GM12878 (cell line): ENCODE measurements around the gene GRHL1. TPM values are rescaled to one million over a fixed set of nuclear protein-coding genes. Genes with fewer than 3 reads are reported as not detected.
A peak's percentile ranks its signal among the peaks of the same experiment; 100 is the strongest.

Source experiments
- ATAC-seq: fragments of 200-7000 bp; cut with Tn5 transposase; 3 replicates; pipeline ENCODE4 v1.9.1; 2020; ENCODE audit warnings: mild to moderate bottlenecking, moderate library complexity
- BruUV-seq: library from RNA; stranded (reverse); fragments of 400-500 nt; replicated peaks from 2 replicates; lab custom pipeline; 2021; lab: Mats Ljungman, UMichigan
- CTCF ChIA-PET: fragments of 300-600 bp; sonication (Branson Sonifier 250); formaldehyde crosslinking; extraction: SDS; loops from one replicate; lab custom pipeline; 2021; ENCODE audit warnings: inconsistent platforms; lab: Yijun Ruan, JAX
- POLR2A ChIA-PET: fragments of 350-600 bp; formaldehyde crosslinking; extraction: SDS; loops from one replicate; lab custom pipeline; 2021; ENCODE audit warnings: inconsistent platforms; lab: Charles Lee
- RAD21 ChIA-PET: fragments of 300-600 bp; sonication (Branson Sonifier 250); formaldehyde crosslinking; loops from one replicate; lab custom pipeline; 2023; ENCODE audit warnings: antibody characterized with exemption; ENCODE audit not compliant: unreplicated experiment; lab: Charles Lee
- SMC1A ChIA-PET: fragments of 300-600 bp; sonication (Branson Sonifier 250); formaldehyde crosslinking; loops from one replicate; lab custom pipeline; 2023; ENCODE audit not compliant: unreplicated experiment, uncharacterized antibody; lab: Charles Lee
- DNase-seq: peaks from one replicate; pipeline ENCODE4 v3.0.0-alpha.2; 2011; ENCODE audit warnings: low read depth, low spot score
- FAIRE-seq: peaks from 3 replicates; lab custom pipeline; 2011; peaks lifted over from hg19 to GRCh38; lab: Jason Lieb, UNC
- H2AFZ ChIP-seq: 2 replicates; pipeline ENCODE4 v1.6.0; 2011; ENCODE audit warnings: low read depth, low read length, control low read depth; ENCODE audit not compliant: control insufficient read depth
- H3K27ac ChIP-seq: 2 replicates; pipeline ENCODE4 v1.5.1; 2011; ENCODE audit warnings: control low read depth; ENCODE audit not compliant: control insufficient read depth, insufficient read depth
- H3K27me3 ChIP-seq, 2 experiments: replicated peaks in 1 of 2; 2 replicates each; pipeline versions ENCODE4 v1.6.0 to v1.6.1; 2011; ENCODE audit warnings: low read length in 1 of 2; ENCODE audit not compliant: control insufficient read depth in 2 of 2, insufficient read depth in 2 of 2
- H3K36me3 ChIP-seq, 2 experiments: 2 replicates each; pipeline ENCODE4 v1.5.1; 2011; ENCODE audit warnings: low read length in 1 of 2; ENCODE audit not compliant: control insufficient read depth in 2 of 2, insufficient read depth in 2 of 2
- H3K4me1 ChIP-seq: 2 replicates; pipeline ENCODE4 v1.6.1; 2011; ENCODE audit warnings: mild to moderate bottlenecking, low read length, moderate library complexity, mixed read lengths; ENCODE audit not compliant: control insufficient read depth, insufficient read depth
- H3K4me2 ChIP-seq: 2 replicates; pipeline ENCODE4 v1.6.0; 2011; ENCODE audit warnings: control low read depth; ENCODE audit not compliant: control insufficient read depth, insufficient read depth
- H3K4me3 ChIP-seq: fragments of 200-600 bp; sonication (generic); 2 replicates; pipeline ENCODE4 v1.5.1; 2016
- H3K79me2 ChIP-seq: 2 replicates; pipeline ENCODE4 v1.6.0; 2011; ENCODE audit warnings: low read length; ENCODE audit not compliant: control insufficient read depth, insufficient read depth
- H3K9ac ChIP-seq: 2 replicates; pipeline ENCODE4 v1.8.0; 2011; ENCODE audit warnings: low read length, control low read depth, mixed read lengths; ENCODE audit not compliant: control insufficient read depth, insufficient read depth
- H3K9me3 ChIP-seq: replicated peaks from 3 replicates; pipeline ENCODE4 v1.5.1; 2011; ENCODE audit warnings: mild to moderate bottlenecking, low read length; ENCODE audit not compliant: control insufficient read depth, insufficient read depth
- H4K20me1 ChIP-seq: 2 replicates; pipeline ENCODE4 v1.6.0; 2011; ENCODE audit not compliant: control insufficient read depth, insufficient read depth
- BHLHE40 ChIP-seq, 2 experiments: fragments of 450-650 bp in 1 of 2; IDR thresholded peaks; 2 replicates each; pipeline ENCODE4 v1.6.1; 2011 to 2017; ENCODE audit warnings: low read depth in 2 of 2, borderline replicate concordance in 1 of 2, improper control_type of control experiment in 1 of 2, low read length in 1 of 2, mild to moderate bottlenecking in 1 of 2
- CBFB ChIP-seq: IDR thresholded peaks from 2 replicates; pipeline ENCODE4 v1.6.1; 2016; ENCODE audit warnings: antibody characterized with exemption, low read depth
- RELA ChIP-seq: fragments of 450-650 bp; IDR thresholded peaks from 2 replicates; pipeline ENCODE4 v1.8.0; 2014; ENCODE audit warnings: borderline replicate concordance; ENCODE audit not compliant: partially characterized antibody
- SREBF1 ChIP-seq: IDR thresholded peaks from 2 replicates; pipeline ENCODE4 v1.6.1; 2012; ENCODE audit warnings: mild to moderate bottlenecking, low read length
- ZNF622 ChIP-seq: fragments of 450-650 bp; IDR thresholded peaks from 2 replicates; pipeline ENCODE4 v1.6.1; 2017; ENCODE audit warnings: mild to moderate bottlenecking, inconsistent platforms
- WGBS: methylation state at CpG from one replicate; pipeline ENCODE4 v1.1.6; 2016; ENCODE audit warnings: low lambda C conversion rate; ENCODE audit not compliant: insufficient replicate concordance, insufficient coverage; ENCODE audit errors: missing lambda C conversion rate; 5-methylcytosine and 5-hydroxymethylcytosine counted together
- in situ Hi-C: fragments of 300-500 bp; cut with MboI; formaldehyde crosslinking; loops from 9 replicates; pipeline ENCODE4 v1.14.3; 2018; ENCODE audit warnings: mixed read lengths
- intact Hi-C: fragments of 100-400 bp; cut with micrococcal nuclease; formaldehyde crosslinking; loops from one replicate; pipeline ENCODE4 v1.14.2; 2022; ENCODE audit not compliant: unreplicated experiment
- polyA plus RNA-seq, 11 experiments: library from polyadenylated mRNA; depleted of rRNA in 4 of 11; unstranded in 6 of 11; stranded (reverse) in 5 of 11; fragments of >200 nt; fragmentation: Nextera tagmentation in 4 of 11; fragmentation: Illumina TruSeq in 1 of 11; extraction: Ambion mirVana in 4 of 11; extraction: Trizol in 1 of 11; gene quantifications; 1 replicate in 1 of 11; 2 replicates in 10 of 11; pipeline versions ENCODE4 v1.2.1 to v1.2.3, GENCODE V29; 2011 to 2016; ENCODE audit warnings: inconsistent platforms in 2 of 11, missing spikeins in 2 of 11, low read depth in 1 of 11
- total RNA-seq, 4 experiments: library from RNA; depleted of rRNA in 3 of 4; stranded (reverse); fragments of >200 nt in 3 of 4; fragmentation: Illumina TruSeq in 1 of 4; extraction: Trizol in 1 of 4; gene quantifications; 2 replicates each; pipeline versions ENCODE4 v1.2.1 to v1.2.3, GENCODE V29; 2013 to 2021
- TF ChIP-seq, protein P1 (sequence below): IDR thresholded peaks from 2 replicates; pipeline ENCODE4 v1.6.1; 2012; ENCODE audit warnings: mild to moderate bottlenecking, low read depth, low read length
- TF ChIP-seq, protein P2 (sequence below): fragments of 450-650 bp; IDR thresholded peaks from 2 replicates; pipeline ENCODE4 v1.6.1; 2016; ENCODE audit warnings: mild to moderate bottlenecking

Gene GRHL1
- total and polyA plus RNA-seq, 10 of the 15 experiments (the other 5 are each of a cell fraction or from before 2014, with no cell fraction given): 0.09 to 0.81 (median 0.28) TPM; not detected in 1

DNA sequence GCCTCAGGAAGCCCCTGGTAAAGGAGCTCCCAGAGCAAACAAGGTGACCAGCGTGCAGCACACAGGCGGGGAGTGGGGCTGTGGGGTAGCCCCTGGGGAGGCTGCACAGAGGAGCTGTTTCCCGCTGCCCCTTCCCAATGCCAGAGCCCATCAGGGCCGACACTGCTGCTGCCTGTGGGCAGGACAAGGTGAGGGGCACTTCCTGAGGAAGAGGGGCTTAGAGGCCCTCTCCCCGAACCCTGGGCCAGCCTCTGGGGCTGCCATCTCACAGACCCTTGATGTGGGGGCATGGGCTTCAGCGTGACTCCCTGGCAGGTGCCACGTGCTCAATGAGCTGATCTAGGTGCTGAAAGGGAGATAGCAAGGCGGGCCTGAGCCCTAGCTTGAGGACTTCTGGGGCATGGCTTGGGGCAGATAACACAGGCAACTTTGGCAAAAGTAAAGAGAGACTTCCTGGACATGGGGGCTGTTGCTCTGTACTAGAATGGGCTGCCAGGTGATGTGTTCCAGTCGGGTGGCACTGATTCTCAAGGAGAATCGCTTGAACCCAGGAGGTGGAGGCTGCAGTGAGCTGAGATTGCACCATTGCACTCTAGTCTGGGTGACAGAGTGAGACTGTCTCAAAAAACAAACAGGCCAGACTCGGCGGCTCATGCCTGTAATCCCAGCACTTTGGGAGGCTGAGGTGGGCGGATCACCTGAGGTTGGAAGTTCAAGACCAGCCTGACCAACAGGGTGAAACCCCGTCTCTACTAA lies 81.9 kb downstream of the GRHL1 start:
- no peaks in the 10 kb centered on the region for H4K20me1 ChIP-seq
- DNase-seq: no peak
- ATAC-seq: no peak
- TF ChIP-seq ZNF622 (no peak), CBFB (no peak), BHLHE40 (IDR thresholded peaks at IDR 0.05; ENCODE audit: borderline replicate concordance in 1 of 2, low read depth in 2 of 2, low read length in 1 of 2) (peak in 1 of 2 experiments; percentile 58; a peak in 1 of 4 replicates), SREBF1 (no peak), RELA (no peak)
- TF ChIP-seq, protein P1, sequence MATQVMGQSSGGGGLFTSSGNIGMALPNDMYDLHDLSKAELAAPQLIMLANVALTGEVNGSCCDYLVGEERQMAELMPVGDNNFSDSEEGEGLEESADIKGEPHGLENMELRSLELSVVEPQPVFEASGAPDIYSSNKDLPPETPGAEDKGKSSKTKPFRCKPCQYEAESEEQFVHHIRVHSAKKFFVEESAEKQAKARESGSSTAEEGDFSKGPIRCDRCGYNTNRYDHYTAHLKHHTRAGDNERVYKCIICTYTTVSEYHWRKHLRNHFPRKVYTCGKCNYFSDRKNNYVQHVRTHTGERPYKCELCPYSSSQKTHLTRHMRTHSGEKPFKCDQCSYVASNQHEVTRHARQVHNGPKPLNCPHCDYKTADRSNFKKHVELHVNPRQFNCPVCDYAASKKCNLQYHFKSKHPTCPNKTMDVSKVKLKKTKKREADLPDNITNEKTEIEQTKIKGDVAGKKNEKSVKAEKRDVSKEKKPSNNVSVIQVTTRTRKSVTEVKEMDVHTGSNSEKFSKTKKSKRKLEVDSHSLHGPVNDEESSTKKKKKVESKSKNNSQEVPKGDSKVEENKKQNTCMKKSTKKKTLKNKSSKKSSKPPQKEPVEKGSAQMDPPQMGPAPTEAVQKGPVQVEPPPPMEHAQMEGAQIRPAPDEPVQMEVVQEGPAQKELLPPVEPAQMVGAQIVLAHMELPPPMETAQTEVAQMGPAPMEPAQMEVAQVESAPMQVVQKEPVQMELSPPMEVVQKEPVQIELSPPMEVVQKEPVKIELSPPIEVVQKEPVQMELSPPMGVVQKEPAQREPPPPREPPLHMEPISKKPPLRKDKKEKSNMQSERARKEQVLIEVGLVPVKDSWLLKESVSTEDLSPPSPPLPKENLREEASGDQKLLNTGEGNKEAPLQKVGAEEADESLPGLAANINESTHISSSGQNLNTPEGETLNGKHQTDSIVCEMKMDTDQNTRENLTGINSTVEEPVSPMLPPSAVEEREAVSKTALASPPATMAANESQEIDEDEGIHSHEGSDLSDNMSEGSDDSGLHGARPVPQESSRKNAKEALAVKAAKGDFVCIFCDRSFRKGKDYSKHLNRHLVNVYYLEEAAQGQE: peak; percentile 45; the same call in 1 of the 2 replicates
- TF ChIP-seq, protein P2, sequence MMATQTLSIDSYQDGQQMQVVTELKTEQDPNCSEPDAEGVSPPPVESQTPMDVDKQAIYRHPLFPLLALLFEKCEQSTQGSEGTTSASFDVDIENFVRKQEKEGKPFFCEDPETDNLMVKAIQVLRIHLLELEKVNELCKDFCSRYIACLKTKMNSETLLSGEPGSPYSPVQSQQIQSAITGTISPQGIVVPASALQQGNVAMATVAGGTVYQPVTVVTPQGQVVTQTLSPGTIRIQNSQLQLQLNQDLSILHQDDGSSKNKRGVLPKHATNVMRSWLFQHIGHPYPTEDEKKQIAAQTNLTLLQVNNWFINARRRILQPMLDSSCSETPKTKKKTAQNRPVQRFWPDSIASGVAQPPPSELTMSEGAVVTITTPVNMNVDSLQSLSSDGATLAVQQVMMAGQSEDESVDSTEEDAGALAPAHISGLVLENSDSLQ: no peak
- RAD21 ChIA-PET: interaction anchor here (0.6 kb wide), 1 partner anchor 15 kb away, joined by 3 read pairs; no protein-coding TSS in a partner anchor
- no peaks in the 10 kb centered on the region for H3K9me3 ChIP-seq
- H3K4me1 ChIP-seq: peaks cover 11% of the 10 kb centered on the region
- in situ Hi-C loops: no loop called here
- no peak overlapping the region for H3K9ac ChIP-seq
- no peaks in the 10 kb centered on the region for H3K79me2 ChIP-seq
- CTCF ChIA-PET: interaction anchor here (0.7 to 6.9 kb wide), 2 partner anchors 15 to 220 kb away, joined by 4 to 45 read pairs; no protein-coding TSS in a partner anchor
- H3K27me3 ChIP-seq: peaks cover 0 to 3% of the 10 kb centered on the region in 2 experiments; a peak in 1 of 4 replicates
- WGBS: 43% methylated on average over 13 of the region's 14 CpGs
- intact Hi-C loops: no loop called here
- no TSS peak for BruUV-seq
- H3K36me3 ChIP-seq: no peaks in the 10 kb centered on the region
- no peak overlapping the region for H2AFZ ChIP-seq
- H3K27ac ChIP-seq: no peak overlapping the region
- no peak for FAIRE-seq
- no peak overlapping the region for H3K4me2 ChIP-seq
- POLR2A ChIA-PET: interaction anchor here (1.0 kb wide), 1 partner anchor 57 kb away, joined by 3 read pairs; no protein-coding TSS in a partner anchor
- SMC1A ChIA-PET: interaction anchor here (1.2 kb wide), 1 partner anchor 49 kb away, joined by 3 read pairs; no protein-coding TSS in a partner anchor
- no peak overlapping the region for H3K4me3 ChIP-seq
